ENCODE results near the gene PLB1.

PLB1 gene

GRCh38 chr2:28496781-28497180 lies 921 bp downstream of the PLB1 start:
- Histone ChIP-seq H3K27ac (no peak overlapping the region), H3K4me3 (ENCODE audit: low read depth, low read length) (no peak overlapping the region), H3K9me3 (ENCODE audit: severe bottlenecking) (no peaks in the 10 kb centered on the region), H3K27me3 (ENCODE audit: insufficient read depth, low read depth, severe bottlenecking) (no peaks in the 10 kb centered on the region), H3K36me3 (no peaks in the 10 kb centered on the region)
- DNase-seq, result no peak
- no peak for TF ChIP-seq CTCF (IDR thresholded peaks at IDR 0.05; ENCODE audit: low read depth, low read length)

GRCh38 chr2:28497206-28497605 lies 1.3 kb downstream of the PLB1 start:
- DNase-seq, result no peak
- no peak for TF ChIP-seq CTCF (IDR thresholded peaks at IDR 0.05; ENCODE audit: low read depth, low read length)
- no peak overlapping the region for H3K27ac ChIP-seq

GRCh38 chr2:28499282-28499681 lies 3.4 kb downstream of the PLB1 start:
- no peak for DNase-seq
- no peak for TF ChIP-seq CTCF (IDR thresholded peaks at IDR 0.05; ENCODE audit: low read depth, low read length)

More at GRCh38 chr2:28497206-28497605, 1.3 kb downstream of the PLB1 start:
- H3K9me3 ChIP-seq (ENCODE audit: severe bottlenecking), result no peaks in the 10 kb centered on the region
- H3K27me3 ChIP-seq (ENCODE audit: insufficient read depth, low read depth, severe bottlenecking), result no peaks in the 10 kb centered on the region
- no peaks in the 10 kb centered on the region for H3K36me3 ChIP-seq
- H3K4me3 ChIP-seq (ENCODE audit: low read depth, low read length), result no peak overlapping the region

GRCh38 chr2:28505361-28505760 lies 9.5 kb downstream of the PLB1 start:
- H3K9me3 ChIP-seq (ENCODE audit: severe bottlenecking), result no peaks in the 10 kb centered on the region
- no peak overlapping the region for H3K4me3 ChIP-seq (ENCODE audit: low read depth, low read length)
- H3K27ac ChIP-seq, result no peak overlapping the region
- no peak for DNase-seq
- no peaks in the 10 kb centered on the region for H3K27me3 ChIP-seq (ENCODE audit: insufficient read depth, low read depth, severe bottlenecking)
- TF ChIP-seq CTCF (IDR thresholded peaks at IDR 0.05; ENCODE audit: low read depth, low read length), result no peak
- H3K36me3 ChIP-seq, result no peaks in the 10 kb centered on the region

More at GRCh38 chr2:28499282-28499681, 3.4 kb downstream of the PLB1 start:
- Histone ChIP-seq H3K36me3 (no peaks in the 10 kb centered on the region), H3K27me3 (ENCODE audit: insufficient read depth, low read depth, severe bottlenecking) (no peaks in the 10 kb centered on the region), H3K4me3 (ENCODE audit: low read depth, low read length) (no peak overlapping the region), H3K9me3 (ENCODE audit: severe bottlenecking) (no peaks in the 10 kb centered on the region), H3K27ac (no peak overlapping the region)

GRCh38 chr2:28506112-28506910 lies 10.5 kb downstream of the PLB1 start:
- no peak for DNase-seq
- H3K27ac ChIP-seq, result no peak overlapping the region
- H3K9me3 ChIP-seq (ENCODE audit: severe bottlenecking), result no peaks in the 10 kb centered on the region
- H3K4me3 ChIP-seq (ENCODE audit: low read depth, low read length), result no peak overlapping the region
- no peak for TF ChIP-seq CTCF (IDR thresholded peaks at IDR 0.05; ENCODE audit: low read depth, low read length)
- H3K27me3 ChIP-seq (ENCODE audit: insufficient read depth, low read depth, severe bottlenecking), result no peaks in the 10 kb centered on the region
- no peaks in the 10 kb centered on the region for H3K36me3 ChIP-seq

Measured in WERI-Rb-1 (cell line).